ENCODE data around the gene PTPRK. TPM values are rescaled to one million over a fixed set of nuclear protein-coding genes. Genes with fewer than 3 reads are reported as not detected.

PTPRK gene
- total and polyA plus RNA-seq, 2 of the 13 experiments (the other 11 are each of a cell fraction or from before 2014, with no cell fraction given): 43.6 to 98.3 TPM

GRCh38 chr6:128499079-128499731 is 21.2 kb downstream of the PTPRK start (continued):
- 0 out of 2 replicates have a peak, but pooled peaks have one; percentile 32 for TF ChIP-seq IRF2 (CRISPR knock-in tag; IDR thresholded peaks at IDR 0.05)
- TF ChIP-seq ZBTB39 (CRISPR knock-in tag; IDR thresholded peaks at IDR 0.05): peak; percentile 70; the same call in 1 of the 2 replicates
- peak; percentile 94; the same call in 1 of the 2 replicates for TF ChIP-seq ATM (IDR thresholded peaks at IDR 0.05; ENCODE audit: borderline replicate concordance)
- TF ChIP-seq EHMT2 (IDR thresholded peaks at IDR 0.05; ENCODE audit: borderline replicate concordance, low read depth, low read length): 0 out of 2 replicates have a peak, but pooled peaks have one; percentile 42
- TF ChIP-seq ASH2L (IDR thresholded peaks at IDR 0.05; ENCODE audit: insufficient read length, low read depth, low read length): peak; percentile 89
- TF ChIP-seq DMAP1 (CRISPR knock-in tag; IDR thresholded peaks at IDR 0.05): peak; percentile 56; the same call in 1 of the 2 replicates
- TF ChIP-seq MIER3 (CRISPR knock-in tag; IDR thresholded peaks at IDR 0.05; ENCODE audit: borderline replicate concordance): 0 out of 2 replicates have a peak, but pooled peaks have one; percentile 52
- peak; percentile 51; the same call in 1 of the 2 replicates for TF ChIP-seq HDAC2 (CRISPR knock-in tag; IDR thresholded peaks at IDR 0.05)
- TF ChIP-seq ZNF503 (CRISPR knock-in tag; IDR thresholded peaks at IDR 0.05): peak; percentile 50; the same call in 1 of the 2 replicates
- no peak for TF ChIP-seq ZNF549 (CRISPR knock-in tag; IDR thresholded peaks at IDR 0.05)
- TF ChIP-seq ZBTB10 (CRISPR knock-in tag; IDR thresholded peaks at IDR 0.05; ENCODE audit: borderline replicate concordance): no peak

Measured in HepG2 (cell line).